ENCODE results near the gene TMEM132D.

DNA sequence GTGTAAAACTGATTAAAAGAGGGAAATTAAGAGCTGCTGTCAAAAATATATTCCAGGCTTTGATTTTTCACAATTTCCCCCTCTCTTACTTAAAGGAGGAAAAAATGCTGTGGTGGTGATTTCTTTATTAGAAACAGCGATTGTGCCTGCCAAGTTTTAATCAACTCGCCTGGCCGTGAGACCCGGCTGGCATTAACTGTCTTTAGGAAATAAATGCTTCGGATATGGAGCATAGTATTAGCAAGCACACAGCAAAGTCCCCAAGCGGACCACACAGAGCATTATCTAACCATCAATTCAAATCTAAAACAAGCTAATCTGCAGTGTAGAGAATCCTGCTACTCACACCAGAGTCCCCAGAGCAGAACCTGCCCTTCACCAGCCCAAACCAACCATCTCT is 457.1 kb downstream of the TMEM132D start:
- TF ChIP-seq POLR2A (IDR thresholded peaks at IDR 0.05; ENCODE audit: low read length) = no peak
- TF ChIP-seq GATA1 (IDR thresholded peaks at IDR 0.05; ENCODE audit: low read depth, low read length) = no peak

All from erythroblast (primary cell).